Fibroblast of skin of abdomen (primary cell): ENCODE data around the gene ST6GALNAC3.

Source experiments
- DNase-seq: peaks from one replicate; pipeline ENCODE4 v3.0.0-alpha.2; 2013

The ST6GALNAC3 gene

DNA sequence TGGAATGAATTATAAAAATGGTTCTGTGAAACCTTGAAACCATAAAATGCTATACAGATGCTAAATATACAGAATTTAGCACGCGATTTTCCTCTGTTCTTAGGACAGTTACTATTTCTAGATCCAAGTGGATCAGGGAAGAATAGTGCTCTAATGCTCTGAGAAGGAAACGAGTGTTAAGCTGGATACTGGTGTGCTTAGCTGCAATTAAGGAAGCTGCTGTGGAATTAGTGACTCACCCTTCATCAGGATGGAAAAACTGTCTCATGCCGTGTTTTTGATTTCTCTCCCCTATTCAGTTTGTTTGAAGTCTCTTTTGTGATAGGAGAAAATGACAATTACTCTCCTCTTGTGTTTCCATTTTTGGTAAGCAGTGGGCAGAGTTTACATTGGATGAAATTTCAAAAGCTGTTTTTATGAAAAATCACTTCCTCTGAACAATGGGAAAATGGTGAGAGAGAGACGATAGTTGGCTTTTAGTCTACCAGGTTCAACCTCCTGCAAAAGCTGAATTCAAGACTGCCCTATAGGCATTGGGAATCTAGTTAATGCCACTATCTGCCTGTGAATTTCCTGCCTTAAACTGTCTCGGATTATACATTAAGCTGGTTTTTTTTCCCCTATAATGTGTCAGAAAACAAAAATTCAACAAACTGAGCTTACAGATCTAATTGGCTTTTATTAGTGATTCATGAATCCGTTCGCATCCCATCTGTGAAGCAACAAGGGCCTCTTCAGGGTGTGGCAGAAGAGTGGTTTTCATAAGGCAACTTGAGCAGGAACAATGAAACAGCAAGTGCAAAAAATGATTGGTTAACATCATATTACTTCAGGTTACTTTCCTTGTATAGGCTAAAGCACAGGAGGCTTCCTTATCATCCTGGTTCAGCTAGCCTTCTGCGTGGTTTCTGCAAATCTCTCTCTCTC is 179.8 kb downstream of the ST6GALNAC3 start:
- DNase-seq, result peak; percentile 74

DNA sequence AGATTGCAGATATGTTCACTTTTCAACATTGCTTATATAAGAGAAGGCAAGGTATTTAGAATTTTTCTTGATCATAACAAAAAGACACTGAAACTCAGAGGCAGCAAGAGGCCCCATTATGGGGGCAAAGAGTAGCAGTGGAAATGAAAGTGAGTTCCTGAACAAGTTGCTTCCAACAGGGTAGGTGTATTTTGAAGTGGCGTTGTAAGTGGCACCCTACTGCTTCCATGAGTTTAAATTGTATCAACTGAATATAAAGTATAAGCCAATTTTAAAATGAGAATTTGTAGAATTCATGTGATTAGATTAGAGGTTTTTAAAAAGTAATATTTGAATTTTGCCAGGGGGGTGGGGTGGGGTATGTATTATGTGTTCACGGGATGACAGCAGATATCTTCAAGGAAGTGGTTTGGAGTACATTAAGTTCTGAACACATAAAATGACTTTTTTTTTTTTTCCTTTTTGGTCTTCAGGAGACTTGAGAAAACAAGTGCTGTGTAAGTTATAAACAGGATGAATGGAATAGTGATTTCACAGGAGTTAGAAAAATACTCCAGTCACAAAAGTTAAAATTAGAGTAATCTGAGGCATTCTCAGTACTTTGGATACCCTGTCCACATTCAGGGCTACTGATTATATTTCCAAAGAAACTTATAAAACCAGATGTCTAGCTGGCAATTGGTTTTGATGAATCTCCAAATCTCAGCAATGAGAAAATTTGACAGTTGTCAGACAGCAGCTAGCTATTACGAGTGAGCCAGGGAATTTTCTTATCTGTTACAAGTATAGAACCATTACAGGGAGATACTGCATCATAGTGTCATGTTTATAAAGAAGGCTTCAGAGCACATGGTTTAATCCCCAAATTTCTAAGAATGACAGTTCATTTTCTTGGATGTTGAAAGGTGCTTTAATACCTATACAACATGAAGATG is 182.0 kb downstream of the ST6GALNAC3 start:
- no peak for DNase-seq

DNA sequence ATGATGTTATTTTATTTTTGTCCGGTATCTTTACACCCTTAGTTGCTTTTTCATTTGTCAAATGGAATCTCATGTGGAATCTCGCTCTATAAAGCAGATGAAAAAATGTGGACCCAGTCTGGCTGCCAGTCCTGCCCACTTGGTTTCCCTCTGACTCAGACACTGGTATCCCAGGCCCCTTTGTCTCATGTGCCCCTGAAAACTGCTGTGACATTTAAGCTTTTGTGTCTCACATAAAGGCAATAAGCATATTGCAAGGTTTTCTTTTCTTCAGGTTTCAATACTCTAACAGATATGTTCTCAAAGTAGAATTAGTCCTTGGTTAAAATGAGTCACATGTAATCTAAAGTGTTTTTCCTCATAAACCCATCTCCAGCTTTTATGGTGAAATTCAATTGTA is 183.3 kb downstream of the ST6GALNAC3 start:
- DNase-seq, result no peak

DNA sequence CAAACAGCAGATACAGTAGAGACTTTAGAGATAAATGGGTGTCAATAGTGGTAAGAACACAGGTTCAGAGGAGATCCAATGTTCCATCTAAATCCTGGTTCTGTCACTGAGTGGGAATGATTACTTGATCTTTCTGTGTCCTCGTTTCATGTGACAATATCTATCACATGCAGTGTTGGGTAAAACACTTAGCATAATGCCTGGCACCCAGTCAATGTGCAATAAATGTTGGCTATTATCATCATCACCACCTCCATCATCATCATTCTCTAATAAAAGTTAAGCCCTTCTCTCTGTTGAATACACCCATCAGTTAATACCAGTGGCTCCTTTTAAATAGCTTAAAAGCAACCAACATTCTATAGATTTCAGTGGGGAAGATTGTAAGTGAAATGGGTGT is 184.7 kb downstream of the ST6GALNAC3 start:
- DNase-seq, result no peak

DNA sequence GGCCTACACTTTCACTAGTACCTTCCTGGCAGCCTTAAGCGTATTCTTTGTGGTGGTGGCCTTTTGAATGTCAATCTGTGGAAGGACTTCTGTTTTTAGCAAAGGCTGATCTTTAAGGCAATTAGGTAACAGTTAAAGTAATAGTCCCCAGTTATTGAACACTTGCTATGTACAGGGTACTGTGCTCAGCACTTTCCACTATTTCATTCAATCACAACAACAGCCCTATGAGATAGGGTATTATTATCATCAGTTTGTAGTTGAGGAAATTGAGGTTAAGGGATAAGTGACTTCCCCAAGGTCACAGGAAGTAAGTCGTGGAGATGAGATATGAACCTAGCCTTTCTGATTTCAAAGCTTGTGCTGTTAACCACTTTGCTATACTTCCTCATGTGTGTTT is 185.7 kb downstream of the ST6GALNAC3 start:
- DNase-seq, result no peak

DNA sequence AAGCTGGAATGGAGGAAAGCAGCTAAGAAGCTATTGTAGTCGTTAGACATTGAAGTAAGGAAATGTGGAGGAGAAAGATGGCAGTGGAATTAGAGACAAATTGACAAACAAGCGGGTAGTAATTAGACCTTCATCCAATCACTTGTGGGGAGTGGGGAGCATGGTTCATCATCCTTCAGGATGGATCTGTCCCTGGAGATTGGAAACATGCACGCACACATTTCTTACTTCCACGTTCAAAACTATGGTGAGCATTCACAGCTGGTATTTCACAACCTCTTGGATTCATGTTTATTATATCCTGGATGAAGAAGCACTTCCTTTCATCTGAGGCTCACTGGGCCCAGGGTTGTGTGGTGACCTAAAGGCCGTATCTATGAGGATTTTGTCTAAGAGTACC is 188.1 kb downstream of the ST6GALNAC3 start:
- peak; percentile 65 for DNase-seq

DNA sequence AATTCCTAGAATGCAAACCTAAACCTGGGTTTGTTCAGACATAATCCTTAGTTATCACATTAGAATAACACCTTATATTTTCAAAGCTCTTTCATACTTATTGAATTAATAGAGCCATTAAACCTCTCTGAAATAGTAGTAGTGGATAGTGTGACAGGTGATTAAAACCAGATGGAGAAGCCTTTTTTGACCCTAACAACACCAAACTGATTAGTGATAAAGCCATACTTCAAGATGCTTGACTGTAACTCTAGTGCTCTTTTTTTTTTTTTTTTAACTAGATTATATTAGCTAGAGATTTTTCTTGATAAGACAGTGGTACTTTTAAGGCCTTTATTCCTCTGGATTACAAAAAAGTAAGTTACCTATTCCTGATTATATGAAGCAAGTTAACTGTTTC is 190.1 kb downstream of the ST6GALNAC3 start:
- no peak for DNase-seq

DNA sequence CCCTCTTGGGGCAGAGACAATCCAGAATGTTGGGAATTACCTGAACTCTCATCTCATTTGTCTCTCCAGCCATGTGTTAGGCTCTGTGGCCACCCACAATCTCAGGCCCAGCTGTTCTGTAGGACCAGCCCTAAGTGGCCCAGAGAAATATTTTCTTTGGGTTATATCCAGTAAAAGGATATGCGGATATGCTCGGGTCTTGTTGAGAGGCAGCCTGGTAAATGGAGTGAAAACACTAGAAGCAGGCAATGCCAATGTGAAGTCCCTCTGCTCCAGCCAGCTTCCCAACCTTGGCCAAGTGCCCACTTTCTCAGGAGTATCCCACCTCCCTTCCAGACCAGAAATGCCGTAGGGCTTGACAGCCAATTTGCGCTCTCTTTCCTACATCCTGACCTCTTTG is 192.2 kb downstream of the ST6GALNAC3 start:
- DNase-seq, result no peak

DNA sequence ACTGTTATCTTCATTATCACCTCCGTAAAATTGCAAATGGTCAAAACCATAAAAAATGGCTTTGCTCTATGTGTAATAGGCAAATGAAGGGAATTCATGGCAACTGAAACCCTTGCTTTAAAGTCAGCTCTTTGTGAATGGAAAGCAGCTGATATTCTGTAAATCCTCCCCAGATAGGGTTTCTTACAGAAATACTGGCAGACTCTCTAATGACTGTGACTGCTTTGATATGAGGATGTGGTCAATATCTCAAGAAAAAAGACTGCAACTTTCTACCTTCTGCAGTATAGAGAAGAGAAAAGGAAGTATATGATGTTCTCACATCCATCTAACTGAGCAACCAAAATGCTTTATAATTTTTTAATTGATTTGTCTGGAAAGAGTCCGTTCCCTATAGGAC is 193.1 kb downstream of the ST6GALNAC3 start:
- no peak for DNase-seq

DNA sequence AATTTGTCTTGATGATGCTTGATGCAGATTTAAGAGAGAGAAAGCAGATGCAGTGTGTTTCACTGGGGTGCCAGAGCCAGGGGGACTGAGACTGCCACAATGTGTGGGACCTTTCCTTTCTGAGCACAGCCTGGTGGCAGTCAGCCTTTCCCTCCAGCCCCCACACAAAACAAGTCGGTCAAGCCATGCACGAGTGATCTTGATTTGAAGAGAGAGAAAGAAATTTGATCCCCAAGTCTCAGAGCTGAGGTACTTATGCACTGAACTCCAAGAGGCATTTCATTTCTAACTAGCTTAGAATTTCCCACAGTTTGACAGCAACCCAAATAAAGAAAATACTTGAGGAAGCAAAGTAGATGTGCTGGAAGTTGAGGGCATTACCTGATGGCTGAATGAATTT is 193.8 kb downstream of the ST6GALNAC3 start:
- peak; percentile 10 for DNase-seq

DNA sequence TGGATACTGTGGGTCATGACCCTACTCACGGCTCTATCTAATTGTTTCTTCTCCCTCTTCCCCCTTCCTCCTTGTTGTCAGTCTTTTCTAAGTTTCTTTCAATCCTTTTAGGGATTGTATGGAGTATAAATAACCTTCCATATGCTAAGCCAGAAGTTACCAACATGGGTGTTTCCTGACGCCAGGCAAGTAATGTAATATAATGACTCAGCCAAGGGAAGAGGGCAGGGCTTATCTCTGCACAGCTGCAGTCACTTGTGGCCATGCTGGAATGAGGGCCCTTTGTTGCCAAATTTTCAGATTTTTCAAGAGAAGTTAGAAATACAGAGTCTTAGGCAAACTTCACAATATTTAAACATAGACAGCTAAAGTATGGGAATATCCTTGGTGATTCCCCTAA is 194.6 kb downstream of the ST6GALNAC3 start:
- peak; percentile 85 for DNase-seq

DNA sequence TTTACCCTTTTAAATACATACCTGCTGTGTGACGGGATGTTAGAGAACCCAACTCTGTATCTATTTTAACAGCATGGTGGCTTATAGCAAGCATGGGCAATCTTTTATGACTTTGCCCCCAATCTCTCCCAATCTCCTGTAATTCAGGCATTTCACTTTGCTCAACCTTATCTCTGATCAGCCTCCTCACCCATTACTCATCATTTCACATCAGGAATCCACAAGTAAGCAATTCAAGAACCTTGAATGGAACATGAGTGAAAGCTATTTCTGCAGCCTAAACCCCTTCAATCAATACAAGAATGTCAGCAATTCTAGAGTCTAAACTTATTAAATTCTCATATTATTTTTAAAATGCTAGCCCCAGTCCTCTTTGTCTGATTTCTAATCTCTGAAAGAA is 199.8 kb downstream of the ST6GALNAC3 start:
- no peak for DNase-seq

DNA sequence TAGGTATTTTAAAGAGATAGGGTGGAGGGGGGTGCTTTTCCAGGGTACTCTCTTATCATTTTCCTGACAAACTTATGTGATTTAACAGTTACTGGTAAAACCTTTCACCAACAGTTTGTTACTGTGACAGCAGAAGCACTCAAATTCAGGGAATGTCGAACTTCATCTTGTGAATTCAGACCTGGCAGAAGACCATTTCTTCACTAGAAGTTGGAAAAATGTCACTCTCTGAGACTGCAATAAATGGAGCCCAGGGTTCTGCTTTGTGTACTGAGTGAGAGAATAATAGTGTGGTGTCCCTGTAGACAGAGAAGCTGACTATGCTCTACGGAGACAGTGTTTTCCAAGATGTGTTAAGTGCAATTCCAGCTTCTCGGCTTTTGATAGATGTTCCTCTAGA is 200.2 kb downstream of the ST6GALNAC3 start:
- no peak for DNase-seq

DNA sequence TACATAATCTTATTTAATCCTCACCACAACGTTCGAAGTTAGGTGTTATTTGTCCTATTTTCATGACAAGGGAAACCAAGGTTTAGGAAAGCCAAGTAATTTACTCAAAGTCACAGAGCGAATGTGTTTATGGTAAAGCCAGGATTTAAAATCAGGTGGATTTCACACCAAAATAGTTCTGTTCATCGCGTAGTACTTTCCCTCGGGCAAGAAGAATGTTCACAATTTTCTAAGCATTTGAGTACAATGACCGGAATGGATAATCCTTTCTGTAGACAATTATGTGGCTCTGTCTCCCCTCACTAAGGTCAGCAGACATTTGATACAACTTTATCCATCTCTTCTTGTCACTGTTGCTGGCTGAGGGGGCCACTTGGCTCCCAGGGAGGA is 204.2 kb downstream of the ST6GALNAC3 start:
- no peak for DNase-seq

DNA sequence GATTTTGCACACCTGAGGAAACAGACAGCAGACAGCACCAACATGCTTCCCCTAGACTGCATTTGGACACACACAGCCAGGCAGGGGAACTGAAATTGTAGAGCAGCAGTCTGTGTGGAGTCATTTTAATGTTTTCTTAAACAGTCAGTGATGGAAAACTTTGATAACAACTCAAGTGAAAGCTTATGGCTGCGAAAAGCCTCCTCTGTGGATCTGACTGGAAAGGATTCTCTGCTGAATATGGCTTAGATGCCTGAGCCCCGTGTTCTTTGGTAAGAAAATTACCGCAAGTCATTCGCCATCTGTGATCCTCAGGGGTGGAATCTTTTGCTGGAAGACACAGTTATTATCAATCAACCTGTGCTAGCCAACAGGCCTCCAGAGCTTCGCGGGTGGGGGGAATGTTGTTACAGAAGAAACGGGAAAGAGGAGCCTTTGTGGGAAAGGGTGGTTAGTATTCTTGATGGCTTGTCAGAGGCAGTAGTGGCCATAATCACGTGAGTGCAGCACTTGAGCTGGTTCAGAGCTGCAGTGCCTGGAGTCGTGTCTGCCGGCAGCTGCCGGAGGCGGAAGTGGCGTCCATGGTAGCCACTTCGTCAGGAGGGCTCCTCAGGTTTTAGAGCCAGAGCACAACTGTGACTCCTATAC is 204.7 kb downstream of the ST6GALNAC3 start:
- DNase-seq, result peak; percentile 18

DNA sequence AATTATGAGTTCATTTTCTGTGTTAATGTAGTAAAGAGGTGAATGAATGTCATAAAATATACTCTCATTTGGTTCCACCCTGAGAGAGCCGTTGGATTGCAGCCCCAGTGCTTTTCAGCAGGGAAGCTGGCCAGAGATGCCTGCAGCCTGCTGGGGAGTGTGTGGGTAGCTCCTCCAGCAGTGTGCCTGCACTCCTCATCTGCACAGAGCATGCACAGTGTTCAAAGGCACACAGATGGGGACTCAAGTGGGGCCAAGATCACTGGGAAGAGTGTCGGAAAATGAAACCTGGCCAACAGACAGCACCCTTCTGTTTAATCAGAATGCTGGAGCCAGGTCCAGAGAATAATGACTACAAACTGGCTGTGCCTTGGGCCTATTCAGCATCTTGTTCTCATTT is 206.8 kb downstream of the ST6GALNAC3 start:
- no peak for DNase-seq

DNA sequence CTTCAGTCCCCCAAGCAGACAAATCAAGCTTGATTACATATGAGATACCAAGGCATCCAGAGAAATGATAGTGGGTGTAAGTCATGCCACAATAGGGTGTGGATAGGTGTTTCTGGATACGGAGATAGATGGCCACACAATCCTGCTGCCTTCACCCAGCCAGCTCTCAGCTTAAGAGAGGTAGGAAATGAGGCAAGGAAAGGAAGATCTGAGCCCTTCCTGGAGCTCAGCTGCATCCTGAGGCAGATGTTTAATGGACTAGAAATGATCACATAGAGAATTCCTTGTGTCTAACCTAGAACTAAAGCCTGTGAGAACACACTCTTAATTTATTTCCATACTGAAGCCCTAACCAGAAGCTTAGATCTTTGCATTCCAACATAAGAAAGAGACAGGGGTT is 210.3 kb downstream of the ST6GALNAC3 start:
- DNase-seq, result no peak

DNA sequence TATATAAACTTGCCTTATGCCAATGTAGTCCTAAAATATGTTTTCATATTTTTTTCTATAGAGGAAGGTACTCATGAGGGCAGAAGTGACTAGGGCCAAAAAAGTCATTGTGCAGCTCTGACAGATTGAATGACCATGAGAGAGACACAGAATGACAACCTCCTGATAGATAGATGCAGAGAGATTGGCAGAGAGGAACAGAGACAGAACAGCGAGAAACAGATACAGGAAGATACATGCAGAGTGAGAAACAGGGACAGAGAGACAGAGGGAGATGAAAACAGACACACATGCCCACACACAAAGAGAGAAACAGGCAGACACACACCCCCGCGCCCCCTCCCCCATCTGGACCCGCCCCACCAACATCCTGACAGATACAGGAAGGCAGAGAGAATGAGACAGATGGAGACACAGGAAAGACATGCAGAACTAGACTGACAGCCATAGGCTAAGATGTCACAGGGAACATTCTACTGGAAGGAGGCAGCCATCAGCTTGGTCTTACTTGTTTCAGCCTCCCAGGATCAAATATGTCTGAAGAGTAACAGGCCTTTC is 211.1 kb downstream of the ST6GALNAC3 start:
- no peak for DNase-seq

DNA sequence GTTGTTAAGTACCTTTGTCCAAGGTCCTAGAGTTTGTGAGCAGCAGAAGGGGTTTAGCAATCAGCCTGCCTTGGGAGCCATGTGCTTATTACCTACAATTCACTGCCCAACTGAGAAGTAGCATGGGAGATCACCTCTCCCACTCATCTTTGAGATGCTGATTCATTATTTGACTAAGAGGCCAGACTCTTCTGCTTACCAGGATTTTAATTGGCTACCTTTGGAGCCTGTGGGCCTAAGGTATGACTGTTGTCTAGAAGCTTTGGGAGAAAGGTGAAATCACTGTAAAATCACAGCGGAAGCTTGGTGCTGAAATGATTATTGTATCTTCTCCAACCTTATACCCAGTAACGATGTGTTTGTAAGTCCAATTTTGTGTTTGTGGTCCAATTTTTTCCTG is 213.4 kb downstream of the ST6GALNAC3 start:
- DNase-seq, result no peak

DNA sequence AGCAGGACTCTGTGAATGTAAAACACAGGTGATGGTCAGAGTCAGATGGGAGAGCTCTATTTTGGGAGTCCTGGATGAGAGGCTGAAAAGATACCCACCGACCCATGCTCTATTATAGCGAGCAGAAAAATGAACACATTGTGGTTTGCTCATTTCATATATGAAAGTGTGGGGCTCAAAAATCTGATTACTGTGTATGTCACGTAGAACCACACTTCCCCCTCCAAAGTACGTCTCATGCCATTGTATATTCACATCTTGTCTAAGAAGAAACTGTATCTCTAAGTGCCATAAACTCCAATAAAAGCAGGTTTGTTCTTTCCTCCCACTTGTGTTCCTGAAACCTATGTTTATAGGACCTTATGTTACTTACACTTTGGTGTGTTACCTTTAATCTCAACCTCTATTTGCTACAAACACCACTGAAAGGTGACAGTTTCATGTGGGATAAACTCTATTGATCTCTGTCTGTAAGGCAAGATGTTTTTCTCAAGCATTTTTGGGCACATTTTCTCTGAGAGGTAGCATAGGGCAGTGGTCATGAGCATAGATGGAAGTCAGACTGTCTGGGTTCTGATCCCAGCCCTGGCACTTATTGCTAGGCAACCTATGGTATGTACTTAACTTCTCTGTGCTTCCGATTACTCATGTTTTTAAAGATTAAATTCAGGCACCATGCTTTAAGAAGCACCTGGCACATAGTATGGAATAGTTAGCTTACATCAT is 214.4 kb downstream of the ST6GALNAC3 start:
- no peak for DNase-seq

DNA sequence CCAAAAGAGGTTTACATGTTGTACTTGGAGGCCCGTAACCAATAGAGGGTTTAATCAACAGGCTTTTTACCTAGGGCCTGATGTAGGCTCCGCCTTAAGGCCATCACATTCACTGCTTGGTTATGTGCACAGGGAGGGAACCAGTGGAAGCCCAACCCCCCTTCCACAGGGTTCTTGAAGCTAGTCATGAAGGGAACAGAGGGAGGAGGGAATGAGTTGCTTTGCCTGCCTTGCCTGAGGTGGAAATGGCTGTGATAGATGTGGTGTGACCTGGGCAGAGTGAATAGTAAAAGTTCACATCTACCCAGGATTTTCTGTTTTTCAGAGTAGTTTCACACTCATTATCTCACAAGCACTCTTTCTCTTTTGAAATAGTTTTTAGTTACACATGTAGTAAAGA is 215.1 kb downstream of the ST6GALNAC3 start:
- no peak for DNase-seq

DNA sequence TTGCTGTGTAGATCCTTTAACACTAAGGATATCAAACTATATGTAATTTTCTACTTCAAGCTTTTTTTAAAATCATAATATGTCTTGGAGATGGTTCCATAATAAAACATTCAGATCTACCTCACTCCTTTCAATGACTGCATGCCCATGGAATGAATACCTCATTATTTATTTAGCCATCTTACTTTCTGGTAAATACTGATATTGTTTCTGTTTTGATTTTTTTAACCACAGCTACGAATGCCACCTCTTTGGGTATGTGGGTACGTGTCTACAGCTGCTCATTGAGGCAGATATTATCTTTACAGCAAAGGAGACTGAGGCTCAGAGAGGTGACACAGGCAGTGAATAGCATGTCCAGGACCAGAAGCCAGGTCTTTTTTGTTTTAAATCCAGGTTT is 215.7 kb downstream of the ST6GALNAC3 start:
- DNase-seq, result no peak
